Raji (cell line): ENCODE data around the gene SSBP4.

ENCODE experiments used
- POLR2A ChIP-seq: IDR thresholded peaks from 2 replicates; pipeline ENCODE4 v1.6.1; 2011; ENCODE audit warnings: low read depth, low read length, control low read depth; ENCODE audit not compliant: insufficient read depth

The SSBP4 gene

DNA sequence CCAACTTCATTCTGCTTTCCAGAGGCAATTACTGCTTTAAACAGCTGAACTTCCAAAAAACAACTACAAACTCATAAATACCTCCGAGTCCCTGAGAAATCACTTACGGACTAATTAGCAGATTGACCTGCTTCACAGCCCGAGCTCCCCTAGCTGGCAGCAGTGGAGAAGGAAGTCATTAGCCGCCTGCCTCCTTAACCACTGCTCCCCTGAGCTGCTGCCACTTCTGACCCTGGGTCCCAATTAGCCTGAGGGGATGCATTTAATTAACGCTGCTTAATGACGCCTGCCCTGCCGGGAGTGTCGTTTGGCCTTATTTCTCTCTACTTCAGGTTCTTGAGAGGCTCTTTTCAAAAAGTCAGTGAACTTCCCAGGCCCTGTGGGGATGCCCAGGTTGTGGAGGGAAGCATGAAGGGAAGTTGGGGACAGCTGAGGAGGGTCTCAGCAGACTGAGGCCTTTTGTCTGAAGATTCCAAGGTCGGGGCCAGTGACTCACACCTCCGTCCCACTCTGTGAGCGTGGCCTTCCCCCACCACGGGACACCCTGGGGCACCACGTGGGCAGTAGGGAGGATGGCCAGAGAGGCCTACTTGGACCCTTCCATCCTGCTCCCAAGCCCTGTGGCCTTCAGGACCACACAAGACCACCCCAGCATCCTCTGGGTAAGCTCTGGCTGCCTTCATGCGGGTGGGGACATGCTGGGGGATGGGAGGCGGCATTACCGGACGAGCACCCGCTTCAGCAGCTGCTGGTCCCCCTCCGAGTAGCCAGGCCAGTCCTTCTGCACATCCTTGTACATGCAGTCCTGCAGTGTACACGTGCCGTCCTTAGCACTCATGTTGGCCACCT, 38.5 kb downstream of the SSBP4 start:
- TF ChIP-seq POLR2A, result no peak

GRCh38 chr19:18460900-18461299, 41.7 kb downstream of the SSBP4 start:
- no peak for TF ChIP-seq POLR2A

- no peak for TF ChIP-seq POLR2A
These were observed 42.3 kb downstream of the SSBP4 start for GRCh38 chr19:18461471-18461870.

DNA sequence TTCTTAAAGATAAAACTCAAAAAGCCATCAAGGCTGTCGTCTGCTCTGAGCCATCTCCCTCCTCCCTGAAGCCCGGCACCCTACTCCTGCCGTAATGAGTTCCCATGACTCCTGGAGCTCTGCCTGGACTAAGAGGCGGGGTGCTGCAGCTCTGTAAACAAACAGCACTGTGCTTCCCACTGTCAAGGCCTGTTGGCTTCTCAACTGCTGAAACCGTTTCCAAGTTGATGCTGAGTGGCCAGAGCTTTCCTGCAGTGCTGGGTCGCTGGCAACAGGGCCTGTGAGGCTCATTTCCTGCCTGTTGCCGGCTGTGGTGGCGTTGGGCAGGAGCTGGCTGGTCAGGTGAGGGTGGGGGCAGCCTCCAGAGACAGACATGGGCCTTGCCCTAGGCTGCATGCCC, 45.4 kb downstream of the SSBP4 start:
- TF ChIP-seq POLR2A, result no peak

DNA sequence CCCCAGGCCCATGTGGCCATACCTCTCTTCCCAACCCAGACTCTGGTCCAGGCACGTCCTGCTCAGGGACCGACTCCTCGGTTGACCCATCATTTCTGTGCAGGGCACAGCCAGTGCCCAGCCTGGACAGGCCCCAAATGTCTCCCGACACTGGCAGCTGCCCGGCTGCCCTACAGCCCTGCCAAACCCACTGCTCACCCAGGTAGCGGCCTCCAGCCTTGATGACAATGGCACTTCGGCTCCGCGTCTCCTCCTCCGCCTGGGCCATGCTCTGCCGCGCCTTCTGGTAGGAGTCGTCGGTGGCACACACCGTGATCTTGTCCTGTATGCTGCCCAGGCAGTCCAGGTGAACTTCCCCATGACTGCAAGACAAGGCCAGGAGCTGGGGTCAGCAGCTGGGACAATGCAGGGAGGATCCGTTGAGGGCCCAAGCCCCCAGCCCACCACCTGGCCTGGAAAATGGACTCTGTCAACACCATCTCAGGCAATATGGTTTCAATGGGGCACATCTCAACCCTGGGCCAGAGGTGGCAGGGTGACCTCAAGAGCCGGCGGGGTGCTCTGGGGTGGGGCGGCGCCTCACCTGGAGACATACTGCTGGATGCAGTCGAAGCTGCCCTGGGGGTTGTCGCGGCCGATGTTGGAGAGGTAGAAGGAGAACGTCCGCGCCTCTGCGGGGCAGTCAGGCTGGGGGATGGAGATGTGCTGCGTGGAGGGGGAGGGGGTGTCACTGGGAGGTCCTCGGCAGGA, 46.2 kb downstream of the SSBP4 start:
- TF ChIP-seq POLR2A, result no peak

DNA sequence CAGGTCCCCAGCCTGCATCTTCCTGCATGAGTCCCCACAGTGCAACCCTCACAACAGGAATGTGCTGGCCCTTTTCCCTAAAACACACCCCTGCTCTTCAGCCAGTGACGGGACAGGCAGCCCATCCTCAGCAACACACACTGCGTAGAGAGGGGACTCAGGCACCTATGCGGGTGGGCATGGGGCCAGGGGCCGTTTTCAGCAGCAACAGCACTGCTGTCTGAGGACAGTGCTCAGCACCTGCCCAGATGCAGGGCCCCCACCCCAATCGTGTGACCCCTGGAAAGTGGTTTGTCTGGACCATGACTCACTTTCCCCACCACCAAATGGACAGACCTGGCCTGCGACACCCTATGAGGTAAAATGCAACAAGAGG, 46.8 kb downstream of the SSBP4 start:
- no peak for TF ChIP-seq POLR2A

DNA sequence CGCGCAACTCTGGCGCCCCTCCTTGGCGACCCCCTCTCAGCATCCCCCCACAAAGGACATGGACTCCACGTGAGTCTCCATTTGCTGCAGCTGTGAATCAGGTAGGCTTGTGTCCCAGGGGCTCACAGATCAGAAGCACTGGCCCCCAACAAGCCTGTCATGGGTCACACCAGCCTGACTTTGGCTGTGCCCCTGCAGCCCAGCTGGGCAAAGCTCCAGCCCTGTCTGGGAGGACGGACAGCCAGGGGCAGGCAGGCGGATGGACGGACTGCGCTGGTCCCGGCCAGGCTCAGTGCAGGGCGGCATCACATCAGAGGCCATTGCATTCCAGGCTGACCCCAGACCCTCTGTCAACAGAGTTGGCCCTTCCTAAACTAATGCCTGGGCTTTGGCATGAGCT, 47.2 kb downstream of the SSBP4 start:
- TF ChIP-seq POLR2A, result no peak

- TF ChIP-seq POLR2A, result no peak
These were observed 48.8 kb downstream of the SSBP4 start for GRCh38 chr19:18467978-18468377.

- TF ChIP-seq POLR2A, result no peak
These were observed 49.3 kb downstream of the SSBP4 start for GRCh38 chr19:18468517-18468916.

- TF ChIP-seq POLR2A, result no peak
These were observed 50.1 kb downstream of the SSBP4 start for GRCh38 chr19:18469069-18469846.

DNA sequence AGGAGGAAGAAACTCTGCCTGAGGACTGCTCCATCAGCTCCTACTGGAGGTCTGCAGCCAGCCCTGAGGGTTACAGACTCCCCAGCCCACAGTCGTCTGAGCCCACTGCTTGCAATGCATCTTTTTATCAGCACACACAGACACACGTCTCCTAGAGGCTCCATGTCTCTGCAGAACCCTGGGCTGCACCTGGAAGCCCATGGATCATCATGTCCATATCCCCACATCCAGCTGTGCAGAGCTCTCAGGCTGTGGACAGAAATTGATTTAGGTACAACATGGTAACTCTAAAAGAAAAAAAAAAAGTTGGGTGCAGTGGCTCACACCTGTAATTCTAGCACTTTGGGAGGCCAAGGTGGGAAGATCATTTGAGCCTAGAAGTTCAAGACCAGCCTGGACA, 51.6 kb downstream of the SSBP4 start:
- no peak for TF ChIP-seq POLR2A

- no peak for TF ChIP-seq POLR2A
These were observed 54.0 kb downstream of the SSBP4 start for GRCh38 chr19:18473003-18473705.

DNA sequence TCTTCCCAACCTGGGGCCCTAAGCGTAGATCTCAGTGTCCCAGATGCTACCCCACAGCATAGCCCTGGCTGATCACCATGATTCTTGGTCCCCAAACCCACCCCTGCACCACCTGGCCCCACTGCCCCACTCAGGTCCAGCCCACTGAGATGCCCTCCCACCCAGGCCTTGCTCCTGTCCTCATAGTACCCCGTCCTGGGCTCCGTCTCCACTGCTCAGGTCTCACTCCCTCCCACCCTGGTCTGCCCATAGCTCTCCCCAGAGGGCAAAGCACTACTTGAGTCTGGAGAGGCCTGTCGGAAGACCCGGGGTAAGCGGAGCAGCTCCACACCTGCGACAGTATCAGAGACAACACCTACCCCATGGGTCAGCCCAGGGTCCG, 54.5 kb downstream of the SSBP4 start:
- TF ChIP-seq POLR2A, result no peak

GRCh38 chr19:18474366-18474887, 55.2 kb downstream of the SSBP4 start:
- TF ChIP-seq POLR2A, result no peak

DNA sequence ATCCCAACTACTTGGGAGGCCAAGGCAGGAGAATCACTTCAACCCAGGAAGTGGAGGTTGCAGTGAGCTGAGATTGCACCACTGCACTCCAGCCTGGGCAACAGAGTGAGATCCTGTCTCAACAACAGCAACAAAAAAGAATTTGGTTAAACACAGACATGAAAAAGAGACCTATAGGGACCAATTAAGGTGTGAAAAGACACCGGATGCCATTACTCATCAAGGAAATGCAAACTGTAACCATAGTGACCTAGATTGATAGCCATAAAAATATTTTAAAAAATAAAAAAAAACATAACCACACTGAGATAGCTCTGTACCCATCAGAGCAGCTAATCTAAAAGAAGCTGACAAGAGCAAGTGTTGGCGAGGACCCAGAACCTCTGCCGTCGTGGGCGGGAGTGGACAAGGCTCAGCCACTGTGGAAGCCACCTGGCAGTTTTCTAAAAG, 55.8 kb downstream of the SSBP4 start:
- TF ChIP-seq POLR2A, result no peak

DNA sequence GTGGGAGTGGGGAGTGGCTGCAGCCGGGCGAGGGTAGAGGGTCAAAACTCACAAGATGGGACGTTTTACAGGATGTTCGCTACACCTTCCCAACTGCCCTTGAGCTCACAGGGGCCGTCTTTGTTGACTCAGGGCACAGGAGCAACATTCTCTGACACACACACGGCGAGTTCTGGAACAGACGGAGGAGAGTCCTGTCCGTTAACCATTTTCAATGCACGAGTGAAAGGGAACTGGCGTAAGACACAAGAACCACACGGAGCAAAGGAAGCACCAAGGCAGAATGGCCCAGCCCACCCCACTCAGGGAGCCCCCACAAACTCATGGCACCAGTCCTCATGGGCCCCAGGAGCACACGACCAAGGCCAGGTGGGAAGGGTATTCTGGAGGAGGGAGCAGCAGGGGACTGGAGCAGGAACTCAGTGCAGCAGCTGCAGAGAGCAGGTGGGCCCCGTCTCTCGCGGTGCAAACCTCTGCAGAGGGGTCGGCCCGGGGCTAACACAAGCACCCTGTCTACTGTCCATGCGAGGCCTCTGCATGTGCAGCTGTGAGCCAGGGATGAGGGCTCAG, 56.6 kb downstream of the SSBP4 start:
- no peak for TF ChIP-seq POLR2A
